ENCODE results near the gene OSBPL6. TPM values are rescaled to one million over a fixed set of nuclear protein-coding genes. Genes with fewer than 3 reads are reported as not detected.

The OSBPL6 gene
- total RNA-seq, 1 experiment from 2014 or later, result 11.6 TPM

GRCh38 chr2:178193496-178193822, 853 bp upstream of the OSBPL6 start:
- Histone ChIP-seq H3K4me1 (ENCODE audit: control insufficient read depth in 1 of 2, insufficient read depth in 2 of 2, low read length in 2 of 2) (peaks cover 11 to 28% of the 10 kb centered on the region in 2 experiments), H3K27ac (ENCODE audit: low read depth, low read length) (peak overlapping the region; percentile 79; the same call in 1 of the 2 replicates), H2AFZ (ENCODE audit: low read depth, low read length, poor library complexity, severe bottlenecking) (no peak overlapping the region), H3K9me3 (ENCODE audit: control insufficient read depth in 1 of 2, insufficient read depth in 1 of 2, low read depth in 1 of 2, low read length in 2 of 2) (no peaks in the 10 kb centered on the region), H3K4me3 (replicated peaks in 1 of 2; ENCODE audit: low read depth in 1 of 2, low read length in 2 of 2) (peak overlapping the region; percentile 69 to 87), H3K79me2 (ENCODE audit: insufficient read depth, low read length) (no peaks in the 10 kb centered on the region), H3K9ac (ENCODE audit: low read length) (peak overlapping the region; percentile 71), H4K20me1 (ENCODE audit: insufficient read depth) (no peaks in the 10 kb centered on the region), H3K4me2 (ENCODE audit: low read length) (peak overlapping the region; percentile 95), H3K36me3 (ENCODE audit: control insufficient read depth in 1 of 2, insufficient read depth in 2 of 2, low read length in 2 of 2) (no peaks in the 10 kb centered on the region; a peak in 1 of 4 replicates), H3K27me3 (ENCODE audit: insufficient read depth, low read length) (no peaks in the 10 kb centered on the region), H3K9me2 (ENCODE audit: insufficient read depth) (no peaks in the 10 kb centered on the region)
- intact Hi-C loops (cut with micrococcal nuclease), result no loop called here
- ATAC-seq (no peak; the same call in 1 of the 2 replicates), DNase-seq (ENCODE audit: low read depth, low spot score) (no peak)
- ChIA-PET RAD21 (ENCODE audit: low non-redundant PET in 1 of 2, low total read pairs in 2 of 2, uncharacterized antibody in 2 of 2, unreplicated experiment in 2 of 2) (no interaction called here), POLR2A (no interaction called here), CTCF (no interaction called here)
- TF ChIP-seq EZH2phosphoT487 (IDR thresholded peaks at IDR 0.05; ENCODE audit: borderline replicate concordance), result no peak
- TF ChIP-seq EZH2 (IDR thresholded peaks at IDR 0.05), result no peak
- TF ChIP-seq TCF7L2 (IDR thresholded peaks at IDR 0.05; ENCODE audit: borderline replicate concordance, extremely low read depth, insufficient read depth, insufficient read length), result no peak
- no peak for TF ChIP-seq ZFX (IDR thresholded peaks at IDR 0.05)
- BruUV-seq (replicated peaks), result no TSS peak

- intact Hi-C loops (cut with micrococcal nuclease), result loop anchor here (5.0 kb wide), 1 partner anchor 218 kb away; no protein-coding TSS in a partner anchor
- RAD21 ChIA-PET (ENCODE audit: low non-redundant PET in 1 of 2, low total read pairs in 2 of 2, uncharacterized antibody in 2 of 2, unreplicated experiment in 2 of 2), result no interaction called here
Observed at GRCh38 chr2:178194600-178195389, 483 bp downstream of the OSBPL6 start.

More at GRCh38 chr2:178194600-178195389, 483 bp downstream of the OSBPL6 start:
- Histone ChIP-seq H3K4me2 (ENCODE audit: low read length) (peak overlapping the region; percentile 95), H3K27ac (ENCODE audit: low read depth, low read length) (peak overlapping the region; percentile 79), H3K9me3 (ENCODE audit: control insufficient read depth in 1 of 2, insufficient read depth in 1 of 2, low read depth in 1 of 2, low read length in 2 of 2) (no peaks in the 10 kb centered on the region), H3K4me1 (ENCODE audit: control insufficient read depth in 1 of 2, insufficient read depth in 2 of 2, low read length in 2 of 2) (peaks cover 11 to 28% of the 10 kb centered on the region in 2 experiments), H4K20me1 (ENCODE audit: insufficient read depth) (no peaks in the 10 kb centered on the region), H3K79me2 (ENCODE audit: insufficient read depth, low read length) (no peaks in the 10 kb centered on the region), H3K9ac (ENCODE audit: low read length) (peak overlapping the region; percentile 71), H3K9me2 (ENCODE audit: insufficient read depth) (no peaks in the 10 kb centered on the region), H3K4me3 (replicated peaks in 1 of 2; ENCODE audit: low read depth in 1 of 2, low read length in 2 of 2) (peak overlapping the region; percentile 69 to 87), H3K36me3 (ENCODE audit: control insufficient read depth in 1 of 2, insufficient read depth in 2 of 2, low read length in 2 of 2) (no peaks in the 10 kb centered on the region; a peak in 1 of 4 replicates), H3K27me3 (ENCODE audit: insufficient read depth, low read length) (no peaks in the 10 kb centered on the region), H2AFZ (ENCODE audit: low read depth, low read length, poor library complexity, severe bottlenecking) (peak overlapping the region; percentile 77)
- ATAC-seq, result peak; percentile 49
- 0 out of 2 replicates have a peak, but pooled peaks have one; percentile 1 for TF ChIP-seq ZFX (IDR thresholded peaks at IDR 0.05)
- peak; percentile 81 for TF ChIP-seq EGR1 (IDR thresholded peaks at IDR 0.05; ENCODE audit: low read depth)
- TF ChIP-seq CTCF (IDR thresholded peaks at IDR 0.05 in 2 of 3, conservative IDR thresholded peaks at IDR 0.05 in 1 of 3; ENCODE audit: borderline replicate concordance in 1 of 3, insufficient read depth in 1 of 3, low read depth in 2 of 3, low read length in 2 of 3), result 0 out of 6 replicates have a peak, but pooled peaks of 2 of the 3 experiments have one; percentile 1 to 12
- no peak for TF ChIP-seq REST (IDR thresholded peaks at IDR 0.05; ENCODE audit: low read depth)
- no peak for DNase-seq (ENCODE audit: low read depth, low spot score)
- POLR2A ChIA-PET, result interaction anchor here (1.4 kb wide), 1 partner anchor 12 kb away, joined by 3 read pairs; no protein-coding TSS in a partner anchor
- BruUV-seq (replicated peaks), result no TSS peak
- CTCF ChIA-PET, result no interaction called here

Measured in HCT116 (cell line).